C4-2B (cell line): ENCODE data around the gene MSI2.

Source experiments
- CTCF ChIP-seq: fragments of 450-650 bp; conservative IDR thresholded peaks from 2 replicates; pipeline ENCODE4 v1.5.1; 2017; ENCODE audit warnings: mild to moderate bottlenecking
- ZFX ChIP-seq: fragments of 450-650 bp; IDR thresholded peaks from 2 replicates; pipeline ENCODE4 v1.6.1; 2017

- TF ChIP-seq CTCF (no peak), ZFX (no peak)
Observed at GRCh38 chr17:57577751-57578607, 321.7 kb downstream of the MSI2 start.
